Measurements from ENCODE around the gene TFDP2. TPM values are rescaled to one million over a fixed set of nuclear protein-coding genes. Genes with fewer than 3 reads are reported as not detected.

The TFDP2 gene
- total RNA-seq, 1 donor from 2014 or later: 173 TPM

DNA sequence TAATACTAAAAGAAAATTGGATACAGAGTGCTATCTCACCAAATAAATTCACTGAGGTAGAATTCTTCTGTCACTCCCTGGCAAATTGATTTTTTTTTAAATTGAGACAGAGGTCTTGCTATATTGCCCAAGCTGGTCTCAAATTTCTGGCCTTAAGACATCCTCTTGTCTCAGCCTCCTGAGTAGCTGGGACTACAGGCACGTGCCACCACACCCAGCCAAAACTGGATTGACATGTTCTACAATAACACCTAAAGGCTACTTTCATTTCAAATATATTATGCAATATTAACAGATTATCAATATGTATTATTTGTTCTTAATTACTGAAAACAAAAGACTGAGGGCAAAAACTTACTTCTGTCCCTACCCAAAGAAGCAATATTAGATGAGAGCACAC, 36.7 kb downstream of the TFDP2 start:
- no peak overlapping the region for H3K4me3 Mint-ChIP-seq
- H3K79me2 ChIP-seq (ENCODE audit: low read depth): peaks cover 26% of the 10 kb centered on the region
- TF ChIP-seq, protein P1, sequence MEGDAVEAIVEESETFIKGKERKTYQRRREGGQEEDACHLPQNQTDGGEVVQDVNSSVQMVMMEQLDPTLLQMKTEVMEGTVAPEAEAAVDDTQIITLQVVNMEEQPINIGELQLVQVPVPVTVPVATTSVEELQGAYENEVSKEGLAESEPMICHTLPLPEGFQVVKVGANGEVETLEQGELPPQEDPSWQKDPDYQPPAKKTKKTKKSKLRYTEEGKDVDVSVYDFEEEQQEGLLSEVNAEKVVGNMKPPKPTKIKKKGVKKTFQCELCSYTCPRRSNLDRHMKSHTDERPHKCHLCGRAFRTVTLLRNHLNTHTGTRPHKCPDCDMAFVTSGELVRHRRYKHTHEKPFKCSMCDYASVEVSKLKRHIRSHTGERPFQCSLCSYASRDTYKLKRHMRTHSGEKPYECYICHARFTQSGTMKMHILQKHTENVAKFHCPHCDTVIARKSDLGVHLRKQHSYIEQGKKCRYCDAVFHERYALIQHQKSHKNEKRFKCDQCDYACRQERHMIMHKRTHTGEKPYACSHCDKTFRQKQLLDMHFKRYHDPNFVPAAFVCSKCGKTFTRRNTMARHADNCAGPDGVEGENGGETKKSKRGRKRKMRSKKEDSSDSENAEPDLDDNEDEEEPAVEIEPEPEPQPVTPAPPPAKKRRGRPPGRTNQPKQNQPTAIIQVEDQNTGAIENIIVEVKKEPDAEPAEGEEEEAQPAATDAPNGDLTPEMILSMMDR (IDR thresholded peaks at IDR 0.05): no peak
- TF ChIP-seq EZH2phosphoT487 (IDR thresholded peaks at IDR 0.05): no peak

GRCh38 chr3:142106548-142106947, 42.8 kb downstream of the TFDP2 start:
- Histone ChIP-seq H3K9ac (no peak overlapping the region), H3K4me3 (no peak overlapping the region), H3K4me1 (peaks cover 9% of the 10 kb centered on the region), H3K79me2 (ENCODE audit: low read depth) (peaks cover 19% of the 10 kb centered on the region), H4K20me1 (ENCODE audit: low read depth) (peaks cover under 1% of the 10 kb centered on the region), H3K27me3 (no peaks in the 10 kb centered on the region), H3K4me2 (no peak overlapping the region), H3K27ac (no peak overlapping the region), H3K36me3 (no peaks in the 10 kb centered on the region), H3K9me3 (ENCODE audit: low read depth) (no peaks in the 10 kb centered on the region), H2AFZ (replicated peaks) (no peak overlapping the region), H3F3A (ENCODE audit: low read depth) (peaks cover 9% of the 10 kb centered on the region)
- Mint-ChIP-seq H3K27ac (peak overlapping the region; percentile 96), H3K4me1 (peaks cover 16% of the 10 kb centered on the region), H3K9me3 (peaks cover 2% of the 10 kb centered on the region), H3K4me3 (no peak overlapping the region), H3K27me3 (ENCODE audit: insufficient read depth, low read depth) (peaks cover 2% of the 10 kb centered on the region), H3K36me3 (no peaks in the 10 kb centered on the region)
- DNase-seq (ENCODE audit: low spot score): peak; percentile 13
- TF ChIP-seq EZH2 (IDR thresholded peaks at IDR 0.05): no peak
- TF ChIP-seq, protein P1 (IDR thresholded peaks at IDR 0.05): no peak
- no peak for TF ChIP-seq EZH2phosphoT487 (IDR thresholded peaks at IDR 0.05)

More for the DNA sequence above, 36.7 kb downstream of the TFDP2 start:
- H3K9me3 Mint-ChIP-seq: peaks cover 3% of the 10 kb centered on the region
- no peaks in the 10 kb centered on the region for H3K36me3 ChIP-seq
- H3K4me3 ChIP-seq: no peak overlapping the region
- H3K36me3 Mint-ChIP-seq: peaks cover 3% of the 10 kb centered on the region
- H4K20me1 ChIP-seq (ENCODE audit: low read depth): no peaks in the 10 kb centered on the region
- peaks cover 9% of the 10 kb centered on the region for H3K4me1 Mint-ChIP-seq
- peaks cover 3% of the 10 kb centered on the region for H3F3A ChIP-seq (ENCODE audit: low read depth)
- no peaks in the 10 kb centered on the region for H3K9me3 ChIP-seq (ENCODE audit: low read depth)
- no peak overlapping the region for H3K9ac ChIP-seq
- H3K27ac Mint-ChIP-seq: no peak overlapping the region
- no peak for DNase-seq (ENCODE audit: low spot score)
- peaks cover 6% of the 10 kb centered on the region for H3K4me1 ChIP-seq
- no peak overlapping the region for H3K27ac ChIP-seq
- H3K27me3 Mint-ChIP-seq (ENCODE audit: insufficient read depth, low read depth): peaks cover 5% of the 10 kb centered on the region
- H2AFZ ChIP-seq (replicated peaks): no peak overlapping the region
- H3K27me3 ChIP-seq: no peaks in the 10 kb centered on the region
- H3K4me2 ChIP-seq: no peak overlapping the region

DNA sequence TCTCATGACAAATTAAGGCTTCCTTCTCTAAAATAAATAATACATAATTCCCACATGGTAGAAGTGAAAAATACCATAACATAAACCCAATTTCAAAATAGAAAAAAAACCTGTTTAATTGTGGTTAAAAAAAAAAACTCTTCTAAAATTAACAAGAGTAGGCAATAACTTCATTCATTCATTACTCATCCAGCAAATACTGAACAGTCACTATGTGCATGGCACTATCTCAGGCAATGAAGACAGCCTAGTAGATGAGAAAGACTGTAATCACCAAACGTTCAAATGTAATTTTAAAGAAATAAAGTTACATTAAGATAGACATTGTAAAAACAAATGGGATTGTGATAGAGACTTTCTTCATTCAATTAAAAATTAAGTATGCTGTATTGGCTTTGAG, 43.4 kb downstream of the TFDP2 start:
- Histone ChIP-seq H3K4me1 (peaks cover 9% of the 10 kb centered on the region), H3K36me3 (no peaks in the 10 kb centered on the region), H4K20me1 (ENCODE audit: low read depth) (peaks cover 6% of the 10 kb centered on the region), H3K9ac (no peak overlapping the region), H3K4me2 (no peak overlapping the region), H2AFZ (replicated peaks) (no peak overlapping the region), H3K9me3 (ENCODE audit: low read depth) (no peaks in the 10 kb centered on the region), H3K79me2 (ENCODE audit: low read depth) (peaks cover 19% of the 10 kb centered on the region), H3K4me3 (no peak overlapping the region), H3F3A (ENCODE audit: low read depth) (peaks cover 9% of the 10 kb centered on the region), H3K27me3 (no peaks in the 10 kb centered on the region), H3K27ac (no peak overlapping the region)
- Mint-ChIP-seq H3K9me3 (no peaks in the 10 kb centered on the region), H3K27ac (no peak overlapping the region), H3K27me3 (ENCODE audit: insufficient read depth, low read depth) (peaks cover 2% of the 10 kb centered on the region), H3K4me3 (no peak overlapping the region), H3K4me1 (peaks cover 16% of the 10 kb centered on the region), H3K36me3 (no peaks in the 10 kb centered on the region)
- DNase-seq (ENCODE audit: low spot score): no peak
- no peak for TF ChIP-seq EZH2phosphoT487 (IDR thresholded peaks at IDR 0.05)
- TF ChIP-seq, protein P1 (IDR thresholded peaks at IDR 0.05): no peak
- TF ChIP-seq EZH2 (IDR thresholded peaks at IDR 0.05): no peak
